Hypothalamus (tissue), 51 donors: ENCODE data around the gene TSFM.
"Not testable (repeated sequence)": the region's sequence is repeated elsewhere in the genome, so short reads cannot be mapped to it uniquely, and the experiment has no call there.

ENCODE experiments used
- DNase-seq, 51 donors: peaks; one replicate each; lab custom pipeline; 2025; lab: John Stamatoyannopoulos, UW

The TSFM gene

DNA sequence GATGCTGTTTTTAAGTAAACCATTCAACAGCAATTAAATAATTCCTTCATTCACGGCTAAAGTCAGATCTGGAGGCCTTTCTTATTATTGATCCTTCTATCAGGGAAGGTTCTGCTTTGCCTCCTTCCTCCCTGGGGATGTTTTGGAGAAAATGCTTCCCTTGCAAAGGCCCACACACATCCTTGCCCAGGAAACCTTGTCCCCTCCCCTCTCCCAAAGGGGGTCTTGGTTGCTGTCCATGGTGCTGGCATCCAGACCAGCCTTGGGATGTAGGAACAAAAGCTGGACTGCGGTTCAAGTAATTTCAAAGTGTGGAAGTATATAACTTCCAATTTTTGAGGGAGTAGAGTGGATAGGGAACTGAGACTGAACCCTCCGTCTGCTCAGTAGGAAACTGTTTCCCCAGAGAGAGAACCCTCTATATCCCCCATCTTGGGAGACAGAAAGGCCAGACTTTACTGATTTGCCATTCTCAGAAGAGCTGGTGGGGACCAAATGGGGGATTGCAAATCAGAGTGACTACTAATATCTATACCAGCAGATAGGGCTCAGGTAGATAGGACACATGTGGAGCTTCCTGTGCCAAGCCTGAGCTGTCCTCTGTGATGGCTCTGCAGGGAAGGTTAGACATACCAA lies 22.1 kb upstream of the TSFM start:
- no peak for DNase-seq

- DNase-seq: no peak
Measured at GRCh38 chr12:57761391-57761998, 21.1 kb upstream of the TSFM start.

DNA sequence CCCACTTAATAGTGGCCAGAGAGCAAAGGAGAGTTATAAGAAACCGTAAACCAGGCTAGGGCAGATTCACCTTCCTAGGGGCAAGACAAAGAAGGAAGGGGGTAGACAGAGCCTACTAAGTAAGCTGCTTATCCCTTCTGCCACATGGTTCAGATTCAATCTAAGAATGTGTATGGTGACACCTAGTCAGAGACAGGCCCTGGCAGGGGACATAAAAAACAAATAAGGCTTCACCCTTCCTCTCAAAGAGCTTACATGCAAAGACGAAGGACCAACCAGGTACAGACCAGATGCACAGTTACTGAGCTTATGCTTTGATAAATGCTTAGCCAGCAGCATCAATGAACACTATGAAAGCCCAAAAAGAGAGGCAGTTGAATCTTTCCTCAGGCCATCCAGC lies 20.1 kb upstream of the TSFM start:
- DNase-seq: no peak

GRCh38 chr12:57763881-57764661 lies 18.5 kb upstream of the TSFM start:
- DNase-seq: no peak

GRCh38 chr12:57764662-57765002 lies 18.0 kb upstream of the TSFM start:
- DNase-seq: no peak

GRCh38 chr12:57765003-57765697 lies 17.4 kb upstream of the TSFM start:
- no peak for DNase-seq

- no peak for DNase-seq
Measured at GRCh38 chr12:57765698-57766463, 16.7 kb upstream of the TSFM start.

GRCh38 chr12:57766464-57767304 lies 15.9 kb upstream of the TSFM start, which contains the start of gene CYP27B1:
TSS of gene CYP27B1 (minus strand) at chr12:57767078. CDS start at chr12:57767041, 37 bp downstream.
- DNase-seq: peak in 1 of 51 donors; percentile 7

DNA sequence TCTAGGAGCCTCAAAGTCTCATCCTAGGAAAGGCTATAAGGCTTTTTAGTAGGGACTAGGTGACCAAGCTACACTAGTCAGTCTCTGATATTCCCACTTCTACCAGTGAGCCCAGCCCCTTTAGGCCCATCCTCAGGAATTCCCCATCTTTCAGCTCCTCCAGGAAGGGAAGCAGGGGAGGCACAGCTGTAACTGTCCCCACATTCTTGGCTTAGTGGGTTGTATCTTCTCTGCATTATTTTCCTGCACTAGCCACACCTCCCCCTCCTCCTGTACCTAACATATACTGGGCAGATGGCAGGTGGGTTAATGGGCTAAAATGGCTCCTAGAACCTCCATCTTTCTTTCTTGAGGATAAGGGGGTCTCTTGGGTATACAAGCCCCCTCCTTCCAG lies 15.3 kb upstream of the TSFM start:
- no peak for DNase-seq

DNA sequence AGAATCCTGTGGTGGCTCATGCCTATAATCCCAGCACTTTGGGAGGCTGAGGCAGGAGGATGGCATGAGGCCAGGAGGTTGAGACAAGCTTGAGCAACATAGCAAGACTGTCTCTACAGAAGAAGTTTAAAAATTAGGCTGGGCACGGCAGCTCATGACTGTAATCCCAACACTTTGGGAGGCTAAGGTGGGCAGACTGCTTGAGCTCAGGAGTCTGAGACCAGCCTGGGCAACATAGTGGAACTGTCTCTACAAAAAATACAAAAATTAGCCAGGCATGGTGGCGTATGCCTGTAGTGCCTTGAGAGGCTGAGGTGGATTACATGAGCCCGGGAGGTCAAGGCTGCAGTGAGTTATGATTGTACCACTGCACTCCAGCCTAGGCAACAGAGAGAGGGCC lies 14.7 kb upstream of the TSFM start:
- DNase-seq: no peak

- DNase-seq: no peak
Measured at GRCh38 chr12:57769594-57769993, 13.0 kb upstream of the TSFM start.

- no peak for DNase-seq
Measured at GRCh38 chr12:57770734-57771133, 11.9 kb upstream of the TSFM start.

GRCh38 chr12:57771236-57771872 lies 11.2 kb upstream of the TSFM start:
- DNase-seq: peak in 21 of 51 donors; percentile 54 to 85 (median 74)

- DNase-seq: peak; percentile 72 to 97 (median 91)
Measured at GRCh38 chr12:57771873-57772428, 10.6 kb upstream of the TSFM start, which contains the start of gene METTL1. TSS of gene METTL1 (minus strand) at chr12:57772105. CDS start at chr12:57772083, 22 bp downstream.

DNA sequence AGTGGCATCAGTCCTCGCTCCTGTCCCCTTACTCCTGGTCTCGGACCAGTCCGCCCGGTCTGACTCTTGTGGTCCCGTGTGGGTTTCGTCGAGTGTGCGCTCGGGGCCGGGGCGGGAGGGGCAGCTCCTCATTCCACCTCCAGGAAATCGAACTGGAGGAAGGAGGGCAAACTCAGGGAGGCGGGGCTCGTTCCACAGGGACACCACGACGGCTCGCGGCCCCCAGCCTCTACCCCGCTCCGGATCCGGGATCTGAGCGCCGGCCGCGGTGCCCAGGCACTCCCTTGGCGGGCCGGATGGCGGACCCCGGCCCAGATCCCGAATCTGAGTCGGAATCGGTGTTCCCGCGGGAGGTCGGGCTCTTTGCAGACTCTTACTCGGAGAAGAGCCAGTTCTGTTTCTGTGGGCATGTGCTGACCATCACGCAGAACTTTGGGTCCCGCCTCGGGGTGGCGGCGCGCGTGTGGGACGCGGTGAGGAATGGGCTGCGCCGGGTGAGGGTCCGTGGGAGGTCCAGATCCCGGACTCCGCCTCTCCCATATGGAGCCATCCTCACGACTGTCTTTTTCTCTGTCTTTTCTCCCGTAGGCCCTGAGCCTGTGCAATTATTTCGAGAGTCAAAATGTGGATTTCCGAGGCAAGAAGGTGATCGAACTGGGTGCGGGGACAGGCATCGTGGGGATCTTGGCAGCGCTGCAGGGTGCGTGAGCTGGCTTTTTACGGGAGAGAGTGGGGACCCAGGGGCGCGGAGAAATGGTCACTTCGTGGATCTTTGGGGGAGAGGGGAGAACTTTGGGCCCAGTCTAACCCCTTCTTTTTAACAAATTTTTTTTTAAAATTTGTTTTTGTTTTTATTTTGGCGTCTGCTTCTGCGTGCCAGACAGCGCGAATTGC lies 9.9 kb upstream of the TSFM start, which contains the start of gene EEF1AKMT3:
TSS of gene EEF1AKMT3 (plus strand) at position 186 of the 894 bp plus-strand sequence. CDS start at position 297, 111 bp downstream.
- DNase-seq: peak in 28 of 51 donors; percentile 20 to 77 (median 54)

DNA sequence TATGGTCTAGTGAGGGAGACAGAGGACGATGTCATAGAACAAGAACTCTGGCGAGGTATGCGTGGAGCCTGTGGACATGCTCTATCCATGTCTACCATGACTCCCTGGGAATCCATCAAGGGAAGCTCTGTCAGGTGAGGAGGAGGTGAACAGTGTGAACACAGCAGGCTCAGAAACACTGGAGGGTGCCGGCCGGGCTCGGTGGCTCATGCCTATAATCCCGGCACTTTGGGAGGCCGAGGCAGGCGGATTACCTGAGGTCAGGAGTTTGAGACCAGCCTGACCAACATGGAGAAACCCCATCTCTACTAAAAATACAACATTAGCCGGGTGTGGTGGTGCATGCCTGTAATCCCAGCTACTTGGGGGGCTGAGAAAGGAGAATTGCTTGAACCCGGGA lies 8.0 kb upstream of the TSFM start:
- DNase-seq: not testable (repeated sequence)

GRCh38 chr12:57775044-57775443 lies 7.5 kb upstream of the TSFM start:
- no peak for DNase-seq
